DND-41 (cell line): ENCODE data around the gene HIPK4.

Source experiments
- ATAC-seq: fragments of 200-7000 bp; cut with Tn5 transposase; 3 replicates; pipeline ENCODE4 v1.9.1; 2021; ENCODE audit warnings: low read depth; ENCODE audit not compliant: insufficient read depth
- DNase-seq: peaks from one replicate; pipeline ENCODE4 v3.0.0-alpha.2; 2020
- H2AFZ ChIP-seq: 2 replicates; pipeline ENCODE4 v1.6.0; 2012; ENCODE audit warnings: low read depth, low read length
- H3K27ac ChIP-seq: 2 replicates; pipeline ENCODE4 v1.5.1; 2012; ENCODE audit warnings: low read length, inconsistent platforms
- H3K27me3 ChIP-seq: fragments of 200-600 bp; sonication (generic); 2 replicates; pipeline ENCODE4 v1.6.0; 2012; ENCODE audit warnings: low read length, mild to moderate bottlenecking, inconsistent platforms; ENCODE audit not compliant: insufficient read depth, poor library complexity
- H3K36me3 ChIP-seq: 2 replicates; pipeline ENCODE4 v1.5.1; 2012; ENCODE audit warnings: low read length, inconsistent platforms; ENCODE audit not compliant: insufficient read depth
- H3K4me1 ChIP-seq: 2 replicates; pipeline ENCODE4 v1.5.1; 2012; ENCODE audit warnings: mild to moderate bottlenecking, low read length; ENCODE audit not compliant: insufficient read depth
- H3K4me2 ChIP-seq: 2 replicates; pipeline ENCODE4 v1.6.0; 2012; ENCODE audit warnings: mild to moderate bottlenecking, moderate library complexity, low read length, inconsistent platforms; ENCODE audit not compliant: insufficient read depth
- H3K4me3 ChIP-seq, 2 experiments: fragments of 200-600 bp in 1 of 2; shearing (Covaris generic) in 1 of 2; 2 replicates each; pipeline ENCODE4 v1.5.1; 2012 to 2016; ENCODE audit warnings: inconsistent platforms in 2 of 2, low read length in 2 of 2, mild to moderate bottlenecking in 2 of 2, low read depth in 1 of 2, moderate library complexity in 1 of 2
- H3K79me2 ChIP-seq: 2 replicates; pipeline ENCODE4 v1.6.0; 2012; ENCODE audit warnings: low read length, inconsistent platforms; ENCODE audit not compliant: insufficient read depth
- H3K9ac ChIP-seq: 2 replicates; pipeline ENCODE4 v1.6.0; 2012; ENCODE audit warnings: low read depth, mild to moderate bottlenecking, inconsistent platforms, low read length, moderate library complexity
- H3K9me3 ChIP-seq: 2 replicates; pipeline ENCODE4 v1.5.1; 2012; ENCODE audit warnings: low read length, moderate library complexity, mild to moderate bottlenecking, inconsistent platforms; ENCODE audit not compliant: insufficient read depth, severe bottlenecking
- H4K20me1 ChIP-seq: 2 replicates; pipeline ENCODE4 v1.6.0; 2012; ENCODE audit warnings: low read length; ENCODE audit not compliant: insufficient read depth
- CTCF ChIP-seq: IDR thresholded peaks from 2 replicates; pipeline ENCODE4 v1.5.1; 2012; ENCODE audit warnings: borderline replicate concordance, low read length, moderate library complexity, mild to moderate bottlenecking; ENCODE audit not compliant: poor library complexity, severe bottlenecking; ENCODE audit errors: extremely low read depth
- EZH2 ChIP-seq: IDR thresholded peaks from 3 replicates; pipeline ENCODE4 v1.6.1; 2012; ENCODE audit warnings: borderline replicate concordance, low read depth, mild to moderate bottlenecking, moderate library complexity, low read length, inconsistent platforms; ENCODE audit not compliant: severe bottlenecking

HIPK4 gene

GRCh38 chr19:40380199-40381037, 9.6 kb downstream of the HIPK4 start:
- Histone ChIP-seq H3K4me1 (no peaks in the 10 kb centered on the region), H3K36me3 (0 out of 2 replicates have a peak, but pooled peaks cover 3% of the 10 kb centered on the region)

GRCh38 chr19:40379446-40380198, 10.4 kb downstream of the HIPK4 start:
- TF ChIP-seq EZH2 (no peak), CTCF (no peak)

More at GRCh38 chr19:40380199-40381037, 9.6 kb downstream of the HIPK4 start:
- Histone ChIP-seq H3K4me3 (no peak overlapping the region), H2AFZ (no peak overlapping the region), H3K79me2 (no peaks in the 10 kb centered on the region), H3K27ac (no peak overlapping the region), H3K9me3 (no peaks in the 10 kb centered on the region), H3K4me2 (no peak overlapping the region), H3K27me3 (no peaks in the 10 kb centered on the region), H4K20me1 (no peaks in the 10 kb centered on the region; the same call in 1 of the 2 replicates), H3K9ac (no peak overlapping the region)
- TF ChIP-seq EZH2 (no peak), CTCF (no peak)
- DNase-seq (no peak), ATAC-seq (no peak)

GRCh38 chr19:40378509-40378908, 11.5 kb downstream of the HIPK4 start:
- no peak overlapping the region for H3K27ac ChIP-seq
- TF ChIP-seq CTCF, result no peak
- no peak for TF ChIP-seq EZH2
- no peaks in the 10 kb centered on the region for H3K79me2 ChIP-seq
- no peak overlapping the region for H3K9ac ChIP-seq
- no peak overlapping the region for H3K4me2 ChIP-seq
- ATAC-seq (no peak), DNase-seq (no peak)
- H3K9me3 ChIP-seq, result no peaks in the 10 kb centered on the region
- no peaks in the 10 kb centered on the region; the same call in 1 of the 2 replicates for H4K20me1 ChIP-seq
- H3K36me3 ChIP-seq, result peaks cover 3% of the 10 kb centered on the region; the same call in 1 of the 2 replicates
- no peak overlapping the region for H3K4me3 ChIP-seq
- H3K4me1 ChIP-seq, result no peaks in the 10 kb centered on the region
- H3K27me3 ChIP-seq, result no peaks in the 10 kb centered on the region
- no peak overlapping the region for H2AFZ ChIP-seq

More at GRCh38 chr19:40379446-40380198, 10.4 kb downstream of the HIPK4 start:
- no peak for ATAC-seq
- Histone ChIP-seq H3K27me3 (no peaks in the 10 kb centered on the region), H4K20me1 (no peaks in the 10 kb centered on the region; the same call in 1 of the 2 replicates), H3K4me2 (no peak overlapping the region), H3K36me3 (0 out of 2 replicates have a peak, but pooled peaks cover 3% of the 10 kb centered on the region), H3K79me2 (no peaks in the 10 kb centered on the region), H3K9ac (no peak overlapping the region), H2AFZ (no peak overlapping the region), H3K27ac (no peak overlapping the region), H3K9me3 (no peaks in the 10 kb centered on the region), H3K4me1 (no peaks in the 10 kb centered on the region), H3K4me3 (no peak overlapping the region)
- DNase-seq, result no peak
